Peyer's patch (tissue), 4 donors: ENCODE data around the gene CRYGA. TPM values are rescaled to one million over a fixed set of nuclear protein-coding genes. Genes with fewer than 3 reads are reported as not detected.
A peak's percentile ranks its signal among the peaks of the same experiment; 100 is the strongest.

Experiments used
- DNase-seq, 3 donors: peaks; one replicate each; pipeline ENCODE4 v3.0.0-alpha.2; 2017 to 2019
- H3K27ac ChIP-seq, 4 donors: fragments of 200-600 bp; sonication (generic); one replicate each; pipeline ENCODE4 v1.5.1; 2016 to 2019
- H3K27me3 ChIP-seq, 2 donors: fragments of 200-600 bp; sonication (generic); one replicate each; pipeline ENCODE4 v1.5.1; 2019
- H3K36me3 ChIP-seq, 3 donors: fragments of 200-600 bp; sonication (generic); one replicate each; pipeline ENCODE4 v1.5.1; 2016 to 2019
- H3K4me1 ChIP-seq, 4 donors: fragments of 200-600 bp; sonication (generic); one replicate each; pipeline ENCODE4 v1.5.1; 2016 to 2019
- H3K4me3 ChIP-seq, 4 donors: fragments of 200-600 bp; sonication (generic); 1 replicate in 3 of 4; 2 replicates in 1 of 4; pipeline ENCODE4 v1.5.1; 2016 to 2019; ENCODE audit warnings: mild to moderate bottlenecking in 1 of 4
- H3K9me3 ChIP-seq, 4 donors: fragments of 200-600 bp; sonication (generic); one replicate each; pipeline ENCODE4 v1.5.1; 2016 to 2019; ENCODE audit warnings: mild to moderate bottlenecking in 1 of 4
- POLR2A ChIP-seq, 2 donors: fragments of 450-650 bp; IDR thresholded peaks; one replicate each; pipeline ENCODE4 v1.5.1; 2017; ENCODE audit warnings: antibody characterized with exemption in 2 of 2, mild to moderate bottlenecking in 2 of 2, moderate library complexity in 2 of 2
- total RNA-seq, 4 donors: library from RNA; depleted of rRNA; stranded (reverse); fragments of >200 nt; gene quantifications; one replicate each; pipeline ENCODE4 v1.1.0, GENCODE V29; 2016
- TF ChIP-seq, protein P1 (sequence below), 6 experiments: fragments of 450-650 bp in 4 of 6; fragments of 200-600 bp in 2 of 6; sonication (generic) in 1 of 6; IDR thresholded peaks; one replicate each; pipeline ENCODE4 v1.5.1; 2017 to 2019; ENCODE audit warnings: antibody characterized with exemption in 6 of 6, mild to moderate bottlenecking in 3 of 6, moderate library complexity in 1 of 6

CRYGA gene
- total RNA-seq, 4 donors from 2014 or later = not detected

DNA sequence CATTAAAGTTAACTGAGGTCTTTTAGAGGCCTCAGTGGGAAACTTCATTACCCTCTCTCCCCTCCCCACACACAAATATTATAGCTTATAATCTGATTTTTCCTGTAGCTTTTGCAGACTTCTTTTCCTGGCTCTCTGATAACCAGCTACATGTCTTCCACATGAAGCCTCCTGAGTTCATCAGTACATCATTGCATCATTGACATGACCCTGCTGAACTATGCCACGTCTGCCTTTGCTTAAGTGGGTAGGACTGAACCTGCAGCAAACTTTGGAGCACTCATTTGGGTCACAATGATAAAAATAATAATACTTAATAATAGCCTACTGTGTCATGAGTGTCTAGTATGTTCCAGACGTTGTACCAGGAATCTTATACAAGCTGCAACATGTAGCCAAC is 7.0 kb downstream of the CRYGA start:
- no peaks in the 10 kb centered on the region for H3K9me3 ChIP-seq
- DNase-seq = no peak
- no peaks in the 10 kb centered on the region for H3K27me3 ChIP-seq
- no peak for TF ChIP-seq POLR2A (IDR thresholded peaks at IDR 0.05)
- H3K36me3 ChIP-seq = no peaks in the 10 kb centered on the region
- H3K4me1 ChIP-seq = no peaks in the 10 kb centered on the region
- H3K4me3 ChIP-seq = no peak overlapping the region
- H3K27ac ChIP-seq = no peak overlapping the region

DNA sequence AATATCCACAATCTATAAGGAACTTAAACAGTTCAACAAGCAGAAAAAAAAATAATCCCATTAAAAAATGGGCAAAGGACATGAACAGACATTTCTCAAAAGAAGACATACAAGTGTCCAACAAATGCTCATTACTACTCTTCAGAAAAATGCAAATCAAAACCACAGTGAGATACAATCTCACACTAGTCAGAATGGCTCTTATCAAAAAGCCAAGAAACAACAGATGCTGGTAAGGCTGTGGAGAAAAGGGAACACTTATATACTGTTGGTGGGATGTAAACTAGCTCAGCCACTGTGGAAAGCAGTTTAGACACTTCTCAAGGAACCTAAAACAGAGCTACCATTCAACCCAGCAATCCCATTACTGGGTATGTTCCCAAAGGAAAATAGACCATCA is 10.2 kb downstream of the CRYGA start:
- no peaks in the 10 kb centered on the region for H3K4me1 ChIP-seq
- H3K36me3 ChIP-seq = no peaks in the 10 kb centered on the region
- TF ChIP-seq POLR2A (IDR thresholded peaks at IDR 0.05) = no peak
- TF ChIP-seq, protein P1, sequence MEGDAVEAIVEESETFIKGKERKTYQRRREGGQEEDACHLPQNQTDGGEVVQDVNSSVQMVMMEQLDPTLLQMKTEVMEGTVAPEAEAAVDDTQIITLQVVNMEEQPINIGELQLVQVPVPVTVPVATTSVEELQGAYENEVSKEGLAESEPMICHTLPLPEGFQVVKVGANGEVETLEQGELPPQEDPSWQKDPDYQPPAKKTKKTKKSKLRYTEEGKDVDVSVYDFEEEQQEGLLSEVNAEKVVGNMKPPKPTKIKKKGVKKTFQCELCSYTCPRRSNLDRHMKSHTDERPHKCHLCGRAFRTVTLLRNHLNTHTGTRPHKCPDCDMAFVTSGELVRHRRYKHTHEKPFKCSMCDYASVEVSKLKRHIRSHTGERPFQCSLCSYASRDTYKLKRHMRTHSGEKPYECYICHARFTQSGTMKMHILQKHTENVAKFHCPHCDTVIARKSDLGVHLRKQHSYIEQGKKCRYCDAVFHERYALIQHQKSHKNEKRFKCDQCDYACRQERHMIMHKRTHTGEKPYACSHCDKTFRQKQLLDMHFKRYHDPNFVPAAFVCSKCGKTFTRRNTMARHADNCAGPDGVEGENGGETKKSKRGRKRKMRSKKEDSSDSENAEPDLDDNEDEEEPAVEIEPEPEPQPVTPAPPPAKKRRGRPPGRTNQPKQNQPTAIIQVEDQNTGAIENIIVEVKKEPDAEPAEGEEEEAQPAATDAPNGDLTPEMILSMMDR (IDR thresholded peaks at IDR 0.05) = no peak
- no peak overlapping the region for H3K27ac ChIP-seq
- H3K27me3 ChIP-seq = no peaks in the 10 kb centered on the region
- no peaks in the 10 kb centered on the region for H3K9me3 ChIP-seq
- no peak overlapping the region for H3K4me3 ChIP-seq
- no peak for DNase-seq

DNA sequence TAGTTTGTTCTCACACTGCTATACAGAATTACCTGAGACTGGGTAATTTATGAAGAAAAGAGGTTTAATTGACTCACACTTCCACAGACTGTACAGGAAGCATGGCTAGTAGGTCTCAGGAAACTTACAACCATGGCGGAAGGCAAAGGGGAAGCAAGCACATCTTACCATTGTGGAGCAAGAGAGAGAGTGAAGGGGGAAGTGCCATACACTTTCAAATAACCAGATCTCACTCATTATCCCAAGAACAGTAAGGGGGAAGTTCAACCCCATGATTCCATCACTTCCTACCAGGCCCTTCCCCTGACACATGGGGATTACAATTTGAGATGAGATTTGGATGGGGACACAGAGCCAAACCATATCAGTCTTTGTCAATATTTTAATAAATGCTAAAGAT is 12.4 kb downstream of the CRYGA start:
- TF ChIP-seq, protein P1 (IDR thresholded peaks at IDR 0.05) = no peak
- TF ChIP-seq POLR2A (IDR thresholded peaks at IDR 0.05) = no peak
- no peaks in the 10 kb centered on the region for H3K4me1 ChIP-seq
- no peaks in the 10 kb centered on the region for H3K9me3 ChIP-seq
- no peaks in the 10 kb centered on the region for H3K36me3 ChIP-seq
- H3K27ac ChIP-seq = no peak overlapping the region
- no peaks in the 10 kb centered on the region for H3K27me3 ChIP-seq
- DNase-seq = no peak
- H3K4me3 ChIP-seq = no peak overlapping the region

DNA sequence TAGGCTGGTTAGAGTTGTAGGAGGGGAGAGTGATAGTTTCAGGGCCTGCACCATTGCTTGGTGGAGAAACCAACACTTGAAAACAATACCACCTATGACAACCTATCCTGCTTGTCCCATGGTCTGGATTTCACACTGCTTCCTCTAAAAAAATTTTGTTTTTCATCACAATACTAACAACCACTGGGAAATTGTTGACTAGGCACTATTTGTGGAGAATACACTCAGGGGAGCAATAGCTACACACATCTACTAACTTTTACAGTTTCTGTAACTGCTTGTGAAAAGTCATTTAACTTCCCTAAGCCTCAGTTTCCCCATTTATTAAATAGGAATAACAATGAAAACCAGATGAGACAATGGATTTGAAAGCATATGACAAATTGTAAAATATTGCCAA is 13.3 kb downstream of the CRYGA start:
- no peaks in the 10 kb centered on the region for H3K4me1 ChIP-seq
- TF ChIP-seq, protein P1 (IDR thresholded peaks at IDR 0.05) = no peak
- no peak for TF ChIP-seq POLR2A (IDR thresholded peaks at IDR 0.05)
- H3K4me3 ChIP-seq = no peak overlapping the region
- H3K9me3 ChIP-seq = no peaks in the 10 kb centered on the region
- DNase-seq = no peak
- no peaks in the 10 kb centered on the region for H3K27me3 ChIP-seq
- no peak overlapping the region for H3K27ac ChIP-seq
- H3K36me3 ChIP-seq = no peaks in the 10 kb centered on the region

DNA sequence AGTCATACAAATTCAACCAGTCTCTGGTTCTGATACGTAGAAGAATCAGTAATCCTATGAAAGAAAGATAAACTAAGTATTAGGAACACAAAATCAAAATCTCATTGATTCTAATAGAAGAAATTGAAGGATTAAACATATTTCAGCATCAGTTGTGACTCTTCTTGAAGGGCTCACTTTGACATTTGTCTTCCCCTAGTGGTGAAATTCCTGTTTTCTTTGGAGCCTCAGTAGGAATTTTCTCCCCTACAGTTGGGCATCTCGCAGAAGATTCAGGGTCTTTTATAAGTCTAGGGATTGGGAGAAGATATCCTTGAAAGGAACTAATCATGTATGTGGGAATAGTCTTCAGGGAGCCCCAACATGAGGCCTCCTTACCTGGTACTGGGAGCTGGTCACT is 14.6 kb downstream of the CRYGA start:
- Histone ChIP-seq H3K27me3 (no peaks in the 10 kb centered on the region), H3K27ac (no peak overlapping the region), H3K4me1 (no peaks in the 10 kb centered on the region), H3K9me3 (no peaks in the 10 kb centered on the region), H3K4me3 (no peak overlapping the region), H3K36me3 (no peaks in the 10 kb centered on the region)
- DNase-seq = no peak
- no peak for TF ChIP-seq POLR2A (IDR thresholded peaks at IDR 0.05)
- TF ChIP-seq, protein P1 (IDR thresholded peaks at IDR 0.05) = peak in 3 of 6 experiments; percentile 34 to 39 (median 39)

DNA sequence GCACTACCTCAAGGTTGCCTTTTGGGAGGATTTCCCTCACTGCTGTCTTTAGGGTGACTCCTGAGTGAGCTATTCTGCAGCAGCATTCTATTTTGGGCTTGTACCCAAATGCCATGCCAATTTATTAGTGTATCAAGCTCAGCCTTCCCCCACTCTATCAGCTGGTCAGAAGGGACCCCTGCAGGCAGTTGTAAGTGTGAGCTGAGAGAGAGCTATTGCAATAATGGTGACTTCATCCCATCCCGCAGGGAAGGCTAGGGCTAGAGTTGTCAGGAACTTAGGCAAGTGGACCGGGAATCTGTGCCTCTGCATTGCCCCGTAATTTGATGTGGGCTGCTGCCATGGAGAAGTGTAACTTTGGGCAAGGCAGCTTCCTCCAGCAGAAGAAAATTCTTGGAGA is 15.6 kb downstream of the CRYGA start:
- Histone ChIP-seq H3K4me3 (no peak overlapping the region), H3K27me3 (no peaks in the 10 kb centered on the region), H3K9me3 (no peaks in the 10 kb centered on the region), H3K4me1 (peaks cover 0 to 2% (median 0%) of the 10 kb centered on the region in 4 donors), H3K36me3 (no peaks in the 10 kb centered on the region), H3K27ac (no peak overlapping the region)
- no peak for DNase-seq
- no peak for TF ChIP-seq POLR2A (IDR thresholded peaks at IDR 0.05)
- TF ChIP-seq, protein P1 (IDR thresholded peaks at IDR 0.05) = no peak
